HCT116 (cell line): Measurements from ENCODE around the gene C14orf132. TPM values are rescaled to one million over a fixed set of nuclear protein-coding genes. Genes with fewer than 3 reads are reported as not detected.

Experiments
- ATAC-seq: fragments of 200-7000 bp; cut with Tn5 transposase; 2 replicates; pipeline ENCODE4 v1.9.1; 2020; ENCODE audit warnings: mild to moderate bottlenecking, moderate library complexity
- BruUV-seq: library from RNA; stranded (reverse); fragments of 400-500 nt; replicated peaks from 2 replicates; lab custom pipeline; 2021; lab: Mats Ljungman, UMichigan
- CTCF ChIA-PET: fragments of 300-600 bp; sonication (Branson Sonifier 250); formaldehyde crosslinking; loops from one replicate; lab custom pipeline; 2021; ENCODE audit warnings: antibody characterized with exemption; lab: Charles Lee
- POLR2A ChIA-PET: fragments of 300-600, 350-600 bp; sonication (Branson Sonifier 250); formaldehyde crosslinking; loops from one replicate; lab custom pipeline; 2021; ENCODE audit warnings: antibody characterized with exemption; lab: Charles Lee
- RAD21 ChIA-PET, 2 experiments: fragments of 300-600 bp; sonication (Branson Sonifier 250); formaldehyde crosslinking; loops; one replicate each; lab custom pipeline; 2023; ENCODE audit warnings: low total read pairs in 2 of 2; ENCODE audit not compliant: uncharacterized antibody in 2 of 2, unreplicated experiment in 2 of 2, low non-redundant PET in 1 of 2; lab: Charles Lee
- DNase-seq: peaks from one replicate; pipeline ENCODE4 v3.0.0-alpha.2; 2010; ENCODE audit warnings: low read depth, low spot score
- H2AFZ ChIP-seq: fragments of 200-600 bp; shearing (Covaris generic), sonication (generic); 2 replicates; pipeline ENCODE4 v1.6.1; 2017; ENCODE audit warnings: low read depth, mixed run types, mixed read lengths, antibody characterized with exemption, low read length; ENCODE audit not compliant: poor library complexity, severe bottlenecking
- H3K27ac ChIP-seq: 2 replicates; pipeline ENCODE4 v1.5.1; 2012; ENCODE audit warnings: low read depth, low read length
- H3K27me3 ChIP-seq: fragments of 200-600 bp; sonication (generic); 2 replicates; pipeline ENCODE4 v1.6.1; 2016; ENCODE audit warnings: mixed run types, low read length, mixed read lengths; ENCODE audit not compliant: insufficient read depth
- H3K36me3 ChIP-seq, 2 experiments: fragments of 200-500 bp in 1 of 2; fragments of 200-600 bp in 1 of 2; sonication (Bioruptor generic) in 1 of 2; sonication (generic) in 1 of 2; 2 replicates each; pipeline versions ENCODE4 v1.5.1 to v1.6.1; 2014 to 2016; ENCODE audit warnings: low read length in 2 of 2, inconsistent platforms in 1 of 2, mixed read lengths in 1 of 2, mixed run types in 1 of 2; ENCODE audit not compliant: insufficient read depth in 2 of 2, control insufficient read depth in 1 of 2
- H3K4me1 ChIP-seq, 2 experiments: fragments of 200-600 bp in 1 of 2; sonication (generic) in 1 of 2; 2 replicates each; pipeline versions ENCODE4 v1.5.1 to v1.6.1; 2012 to 2017; ENCODE audit warnings: low read length in 2 of 2, inconsistent platforms in 1 of 2, mild to moderate bottlenecking in 1 of 2, mixed read lengths in 1 of 2, mixed run types in 1 of 2, moderate library complexity in 1 of 2; ENCODE audit not compliant: insufficient read depth in 2 of 2, control insufficient read depth in 1 of 2
- H3K4me2 ChIP-seq: fragments of 200-600 bp; sonication (generic); 2 replicates; pipeline ENCODE4 v1.6.1; 2017; ENCODE audit warnings: mixed run types, low read length, mixed read lengths
- H3K4me3 ChIP-seq, 2 experiments: fragments of 200-600 bp in 1 of 2; sonication (generic) in 1 of 2; replicated peaks in 1 of 2; 2 replicates each; pipeline ENCODE4 v1.5.1; 2011 to 2016; ENCODE audit warnings: low read length in 2 of 2, control low read depth in 1 of 2, low read depth in 1 of 2, mild to moderate bottlenecking in 1 of 2, mixed read lengths in 1 of 2, mixed run types in 1 of 2
- H3K79me2 ChIP-seq: fragments of 200-600 bp; sonication (generic); 2 replicates; pipeline ENCODE4 v1.6.1; 2017; ENCODE audit warnings: mild to moderate bottlenecking, mixed run types, low read length, moderate library complexity, mixed read lengths; ENCODE audit not compliant: insufficient read depth
- H3K9ac ChIP-seq: fragments of 200-600 bp; sonication (generic); 2 replicates; pipeline ENCODE4 v1.6.1; 2016; ENCODE audit warnings: low read length, mixed read lengths
- H3K9me2 ChIP-seq: fragments of 200-600 bp; sonication (generic), shearing (Covaris generic); 2 replicates; pipeline ENCODE4 v1.6.1; 2017; ENCODE audit warnings: mixed run types, mild to moderate bottlenecking, moderate library complexity; ENCODE audit not compliant: insufficient read depth
- H3K9me3 ChIP-seq, 2 experiments: fragments of 200-500 bp in 1 of 2; fragments of 200-600 bp in 1 of 2; sonication (Bioruptor generic) in 1 of 2; sonication (generic) in 1 of 2; 2 replicates each; pipeline ENCODE4 v1.6.1; 2014 to 2017; ENCODE audit warnings: low read length in 2 of 2, mixed read lengths in 2 of 2, inconsistent platforms in 1 of 2, low read depth in 1 of 2, mild to moderate bottlenecking in 1 of 2, mixed run types in 1 of 2, moderate library complexity in 1 of 2; ENCODE audit not compliant: control insufficient read depth in 1 of 2, insufficient read depth in 1 of 2
- H4K20me1 ChIP-seq: fragments of 200-600 bp; sonication (generic), shearing (Covaris generic); 2 replicates; pipeline ENCODE4 v1.6.1; 2017; ENCODE audit warnings: mixed run types, mild to moderate bottlenecking, moderate library complexity; ENCODE audit not compliant: insufficient read depth
- CBX3 ChIP-seq: IDR thresholded peaks from 2 replicates; pipeline ENCODE4 v1.6.1; 2012; ENCODE audit warnings: low read depth
- EGR1 ChIP-seq: IDR thresholded peaks from 2 replicates; pipeline ENCODE4 v1.6.1; 2012; ENCODE audit warnings: low read depth
- EZH2 ChIP-seq: fragments of 200-600 bp; sonication (generic); IDR thresholded peaks from 2 replicates; pipeline ENCODE4 v1.6.1; 2017; ENCODE audit warnings: antibody characterized with exemption, mixed run types
- MAX ChIP-seq: IDR thresholded peaks from 2 replicates; pipeline ENCODE4 v1.6.1; 2012
- POLR2AphosphoS5 ChIP-seq: IDR thresholded peaks from 2 replicates; pipeline ENCODE4 v1.6.1; 2011; ENCODE audit warnings: mild to moderate bottlenecking, low read depth, low read length, moderate library complexity
- RAD21 ChIP-seq: IDR thresholded peaks from 2 replicates; pipeline ENCODE4 v1.6.1; 2012; ENCODE audit warnings: low read depth, mild to moderate bottlenecking
- REST ChIP-seq: IDR thresholded peaks from 2 replicates; pipeline ENCODE4 v1.6.1; 2012; ENCODE audit warnings: low read depth
- SP1 ChIP-seq: IDR thresholded peaks from 2 replicates; pipeline ENCODE4 v1.6.1; 2012; ENCODE audit warnings: low read depth
- SRF ChIP-seq: IDR thresholded peaks from 2 replicates; pipeline ENCODE4 v1.6.1; 2012; ENCODE audit warnings: low read depth
- TCF7L2 ChIP-seq: IDR thresholded peaks from 2 replicates; pipeline ENCODE4 v1.7.0; 2011; ENCODE audit warnings: borderline replicate concordance, inconsistent platforms; ENCODE audit not compliant: insufficient read depth, insufficient read length; ENCODE audit errors: extremely low read depth
- YY1 ChIP-seq: IDR thresholded peaks from 2 replicates; pipeline ENCODE4 v1.6.1; 2011; ENCODE audit warnings: low read length, low read depth, moderate library complexity, mild to moderate bottlenecking; ENCODE audit not compliant: insufficient replicate concordance; ENCODE audit errors: extremely low read depth
- ZNF274 ChIP-seq: fragments of 200-500 bp; sonication (Bioruptor generic); IDR thresholded peaks from 2 replicates; pipeline ENCODE4 v1.6.1; 2014; ENCODE audit warnings: mild to moderate bottlenecking, low read depth, low read length, inconsistent platforms
- intact Hi-C: fragments of 100-400 bp; cut with micrococcal nuclease; formaldehyde crosslinking; loops from 2 replicates; pipeline ENCODE4 v1.10.0; 2022
- total RNA-seq: library from RNA; stranded (reverse); gene quantifications from one replicate; pipeline ENCODE4 v1.2.1, GENCODE V29; 2021; ENCODE audit not compliant: unreplicated experiment

Gene C14orf132
- total RNA-seq, 1 experiment from 2014 or later = 3.4 TPM

GRCh38 chr14:96054661-96055060 is 15.5 kb downstream of the C14orf132 start (continued):
- no peak for TF ChIP-seq REST
- no peak for TF ChIP-seq YY1
- no peak for TF ChIP-seq POLR2AphosphoS5
- no peak for TF ChIP-seq CBX3
- TF ChIP-seq TCF7L2 = no peak
- TF ChIP-seq EZH2 = no peak
- TF ChIP-seq RAD21 = no peak
- no peak for TF ChIP-seq EGR1

- H3K79me2 ChIP-seq = no peaks in the 10 kb centered on the region
- no TSS peak for BruUV-seq
These were observed 16.0 kb downstream of the C14orf132 start for GRCh38 chr14:96055065-96055752.

More at GRCh38 chr14:96055065-96055752, 16.0 kb downstream of the C14orf132 start:
- H3K4me1 ChIP-seq = no peaks in the 10 kb centered on the region
- RAD21 ChIA-PET = no interaction called here
- H3K27ac ChIP-seq = no peak overlapping the region
- no peak overlapping the region for H2AFZ ChIP-seq
- H3K9me3 ChIP-seq = no peaks in the 10 kb centered on the region
- CTCF ChIA-PET = interaction anchor here (1.3 kb wide), 1 partner anchor 43 kb away, joined by 4 read pairs; no protein-coding TSS in a partner anchor
- no peak for DNase-seq
- no peaks in the 10 kb centered on the region for H3K27me3 ChIP-seq
- H3K9me2 ChIP-seq = no peaks in the 10 kb centered on the region
- POLR2A ChIA-PET = no interaction called here
- no peaks in the 10 kb centered on the region; a peak in 1 of 4 replicates for H3K36me3 ChIP-seq
- TF ChIP-seq MAX (no peak), POLR2AphosphoS5 (no peak), SP1 (no peak), ZNF274 (no peak), SRF (no peak), RAD21 (no peak), EGR1 (no peak)
- TF ChIP-seq, all 23 proteins: peak for 0
- no peak for ATAC-seq
- Histone ChIP-seq H3K9ac (no peak overlapping the region), H3K4me2 (no peak overlapping the region), H4K20me1 (no peaks in the 10 kb centered on the region), H3K4me3 (no peak overlapping the region)
- intact Hi-C loops = no loop called here
